CD4-positive, alpha-beta T cell treated with Interleukin-6 at 100 ng/mL for 8 hours (primary cell): ENCODE results near the gene EBP.
A peak's percentile ranks its signal among the peaks of the same experiment; 100 is the strongest.
"Not testable (repeated sequence)": the region's sequence is repeated elsewhere in the genome, so short reads cannot be mapped to it uniquely, and the experiment has no call there.

Source experiments
- DNase-seq: peaks from one replicate; pipeline ENCODE4 v3.0.0-alpha.2; 2020; ENCODE audit warnings: mixed read lengths, low spot score

Gene EBP

GRCh38 chrX:48493890-48494364, 27.7 kb upstream of the EBP start:
- no peak for DNase-seq

- DNase-seq: no peak
Measured at GRCh38 chrX:48496660-48497059, 24.9 kb upstream of the EBP start.

- DNase-seq: no peak
Measured at GRCh38 chrX:48497871-48498270, 23.7 kb upstream of the EBP start.

- DNase-seq: no peak
Measured at GRCh38 chrX:48498374-48498809, 23.2 kb upstream of the EBP start.

GRCh38 chrX:48504261-48504660, 17.3 kb upstream of the EBP start:
- DNase-seq: no peak

GRCh38 chrX:48505481-48505880, 16.1 kb upstream of the EBP start:
- DNase-seq: no peak

- DNase-seq: no peak
Measured at GRCh38 chrX:48507246-48507645, 14.4 kb upstream of the EBP start.

GRCh38 chrX:48508400-48509244, 13.0 kb upstream of the EBP start, which contains the start of gene PORCN:
Gene PORCN, plus strand, starts transcription at chrX:48508992. Its CDS starts 829 bp downstream, at chrX:48509821.
- peak; percentile 73 for DNase-seq

GRCh38 chrX:48509245-48509590, 12.4 kb upstream of the EBP start:
- no peak for DNase-seq

GRCh38 chrX:48509619-48510018, 12.0 kb upstream of the EBP start:
- no peak for DNase-seq

- DNase-seq: no peak
Measured at GRCh38 chrX:48511560-48511959, 10.0 kb upstream of the EBP start.

- DNase-seq: no peak
Measured at GRCh38 chrX:48512371-48512935, 9.2 kb upstream of the EBP start.

GRCh38 chrX:48513670-48514069, 7.9 kb upstream of the EBP start:
- no peak for DNase-seq

GRCh38 chrX:48514126-48514806, 7.3 kb upstream of the EBP start:
- DNase-seq: no peak

- DNase-seq: no peak
Measured at GRCh38 chrX:48514868-48515460, 6.6 kb upstream of the EBP start.

GRCh38 chrX:48515842-48516241, 5.8 kb upstream of the EBP start:
- DNase-seq: no peak

- no peak for DNase-seq
Measured at GRCh38 chrX:48516285-48516684, 5.3 kb upstream of the EBP start.

GRCh38 chrX:48516987-48517386, 4.6 kb upstream of the EBP start:
- DNase-seq: no peak

- not testable (repeated sequence) for DNase-seq
Measured at GRCh38 chrX:48519481-48519880, 2.1 kb upstream of the EBP start.

- DNase-seq: no peak
Measured at GRCh38 chrX:48520455-48520854, 1.2 kb upstream of the EBP start.

GRCh38 chrX:48520976-48521352, 644 bp upstream of the EBP start:
- no peak for DNase-seq

- DNase-seq: no peak
Measured at GRCh38 chrX:48522291-48522690, 683 bp downstream of the EBP start.

GRCh38 chrX:48523682-48524081, 2.1 kb downstream of the EBP start:
- DNase-seq: no peak
